GM12878 (cell line): Measurements from ENCODE around the gene RARG. TPM values are rescaled to one million over a fixed set of nuclear protein-coding genes. Genes with fewer than 3 reads are reported as not detected.
A peak's percentile ranks its signal among the peaks of the same experiment; 100 is the strongest.

Experiments used
- ATAC-seq: fragments of 200-7000 bp; cut with Tn5 transposase; 3 replicates; pipeline ENCODE4 v1.9.1; 2020; ENCODE audit warnings: mild to moderate bottlenecking, moderate library complexity
- BruUV-seq: library from RNA; stranded (reverse); fragments of 400-500 nt; replicated peaks from 2 replicates; lab custom pipeline; 2021; lab: Mats Ljungman, UMichigan
- CTCF ChIA-PET: fragments of 300-600 bp; sonication (Branson Sonifier 250); formaldehyde crosslinking; extraction: SDS; loops from one replicate; lab custom pipeline; 2021; ENCODE audit warnings: inconsistent platforms; lab: Yijun Ruan, JAX
- POLR2A ChIA-PET: fragments of 350-600 bp; formaldehyde crosslinking; extraction: SDS; loops from one replicate; lab custom pipeline; 2021; ENCODE audit warnings: inconsistent platforms; lab: Charles Lee
- RAD21 ChIA-PET: fragments of 300-600 bp; sonication (Branson Sonifier 250); formaldehyde crosslinking; loops from one replicate; lab custom pipeline; 2023; ENCODE audit warnings: antibody characterized with exemption; ENCODE audit not compliant: unreplicated experiment; lab: Charles Lee
- SMC1A ChIA-PET: fragments of 300-600 bp; sonication (Branson Sonifier 250); formaldehyde crosslinking; loops from one replicate; lab custom pipeline; 2023; ENCODE audit not compliant: unreplicated experiment, uncharacterized antibody; lab: Charles Lee
- DNase-seq: peaks from one replicate; pipeline ENCODE4 v3.0.0-alpha.2; 2011; ENCODE audit warnings: low read depth, low spot score
- FAIRE-seq: peaks from 3 replicates; lab custom pipeline; 2011; peaks lifted over from hg19 to GRCh38; lab: Jason Lieb, UNC
- H2AFZ ChIP-seq: 2 replicates; pipeline ENCODE4 v1.6.0; 2011; ENCODE audit warnings: low read depth, low read length, control low read depth; ENCODE audit not compliant: control insufficient read depth
- H3K27ac ChIP-seq: 2 replicates; pipeline ENCODE4 v1.5.1; 2011; ENCODE audit warnings: control low read depth; ENCODE audit not compliant: control insufficient read depth, insufficient read depth
- H3K27me3 ChIP-seq, 2 experiments: replicated peaks in 1 of 2; 2 replicates each; pipeline versions ENCODE4 v1.6.0 to v1.6.1; 2011; ENCODE audit warnings: low read length in 1 of 2; ENCODE audit not compliant: control insufficient read depth in 2 of 2, insufficient read depth in 2 of 2
- H3K36me3 ChIP-seq, 2 experiments: 2 replicates each; pipeline ENCODE4 v1.5.1; 2011; ENCODE audit warnings: low read length in 1 of 2; ENCODE audit not compliant: control insufficient read depth in 2 of 2, insufficient read depth in 2 of 2
- H3K4me1 ChIP-seq: 2 replicates; pipeline ENCODE4 v1.6.1; 2011; ENCODE audit warnings: mild to moderate bottlenecking, low read length, moderate library complexity, mixed read lengths; ENCODE audit not compliant: control insufficient read depth, insufficient read depth
- H3K4me2 ChIP-seq: 2 replicates; pipeline ENCODE4 v1.6.0; 2011; ENCODE audit warnings: control low read depth; ENCODE audit not compliant: control insufficient read depth, insufficient read depth
- H3K4me3 ChIP-seq: fragments of 200-600 bp; sonication (generic); 2 replicates; pipeline ENCODE4 v1.5.1; 2016
- H3K79me2 ChIP-seq: 2 replicates; pipeline ENCODE4 v1.6.0; 2011; ENCODE audit warnings: low read length; ENCODE audit not compliant: control insufficient read depth, insufficient read depth
- H3K9ac ChIP-seq: 2 replicates; pipeline ENCODE4 v1.8.0; 2011; ENCODE audit warnings: low read length, control low read depth, mixed read lengths; ENCODE audit not compliant: control insufficient read depth, insufficient read depth
- H3K9me3 ChIP-seq: replicated peaks from 3 replicates; pipeline ENCODE4 v1.5.1; 2011; ENCODE audit warnings: mild to moderate bottlenecking, low read length; ENCODE audit not compliant: control insufficient read depth, insufficient read depth
- H4K20me1 ChIP-seq: 2 replicates; pipeline ENCODE4 v1.6.0; 2011; ENCODE audit not compliant: control insufficient read depth, insufficient read depth
- CREB1 ChIP-seq: IDR thresholded peaks from 2 replicates; pipeline ENCODE4 v1.6.1; 2012; ENCODE audit warnings: low read depth, mild to moderate bottlenecking, inconsistent platforms
- ESRRA ChIP-seq: IDR thresholded peaks from 2 replicates; pipeline ENCODE4 v1.6.1; 2012; ENCODE audit warnings: mild to moderate bottlenecking, low read length, improper control_type of control experiment
- HCFC1 ChIP-seq: fragments of 150-350 bp; IDR thresholded peaks from 2 replicates; pipeline ENCODE4 v1.6.1; 2014; ENCODE audit warnings: low read length
- HDGF ChIP-seq: fragments of 450-650 bp; IDR thresholded peaks from 2 replicates; pipeline ENCODE4 v1.6.1; 2016; ENCODE audit warnings: antibody characterized with exemption
- IKZF2 ChIP-seq, 2 experiments: fragments of 450-650 bp; IDR thresholded peaks; 2 replicates each; pipeline ENCODE4 v1.6.1; 2017; ENCODE audit warnings: mild to moderate bottlenecking in 2 of 2, moderate library complexity in 2 of 2
- MEF2B ChIP-seq: fragments of 450-650 bp; IDR thresholded peaks from 2 replicates; pipeline ENCODE4 v1.6.1; 2018; ENCODE audit warnings: mild to moderate bottlenecking, moderate library complexity; ENCODE audit not compliant: partially characterized antibody, poor library complexity, severe bottlenecking
- MLLT1 ChIP-seq: fragments of 450-650 bp; IDR thresholded peaks from 2 replicates; pipeline ENCODE4 v1.6.1; 2016; ENCODE audit warnings: mild to moderate bottlenecking
- MYB ChIP-seq: fragments of 150-350 bp; IDR thresholded peaks from 2 replicates; pipeline ENCODE4 v1.6.1; 2014; ENCODE audit warnings: mild to moderate bottlenecking, low read depth, low read length, borderline replicate concordance
- NBN ChIP-seq: fragments of 450-650 bp; IDR thresholded peaks from 2 replicates; pipeline ENCODE4 v1.6.1; 2016
- NR2F1 ChIP-seq: fragments of 450-650 bp; conservative IDR thresholded peaks from 2 replicates; pipeline ENCODE4 v1.6.1; 2017; ENCODE audit warnings: mild to moderate bottlenecking
- POLR2AphosphoS5 ChIP-seq: IDR thresholded peaks from 2 replicates; pipeline ENCODE4 v1.6.1; 2011; ENCODE audit warnings: mild to moderate bottlenecking, low read length, inconsistent platforms
- SIX5 ChIP-seq: IDR thresholded peaks from 2 replicates; pipeline ENCODE4 v1.6.1; 2011; ENCODE audit warnings: mild to moderate bottlenecking, low read depth, low read length, moderate library complexity; ENCODE audit not compliant: severe bottlenecking
- SUPT20H ChIP-seq: IDR thresholded peaks from 2 replicates; pipeline ENCODE4 v1.6.1; 2011; ENCODE audit warnings: low read depth, mild to moderate bottlenecking, low read length, moderate library complexity, borderline replicate concordance; ENCODE audit not compliant: control insufficient read depth
- ZNF207 ChIP-seq: fragments of 450-650 bp; IDR thresholded peaks from 2 replicates; pipeline ENCODE4 v1.6.1; 2014; ENCODE audit warnings: antibody characterized with exemption, mild to moderate bottlenecking, borderline replicate concordance
- WGBS: methylation state at CpG from one replicate; pipeline ENCODE4 v1.1.6; 2016; ENCODE audit warnings: low lambda C conversion rate; ENCODE audit not compliant: insufficient replicate concordance, insufficient coverage; ENCODE audit errors: missing lambda C conversion rate; 5-methylcytosine and 5-hydroxymethylcytosine counted together
- in situ Hi-C: fragments of 300-500 bp; cut with MboI; formaldehyde crosslinking; loops from 9 replicates; pipeline ENCODE4 v1.14.3; 2018; ENCODE audit warnings: mixed read lengths
- intact Hi-C: fragments of 100-400 bp; cut with micrococcal nuclease; formaldehyde crosslinking; loops from one replicate; pipeline ENCODE4 v1.14.2; 2022; ENCODE audit not compliant: unreplicated experiment
- polyA plus RNA-seq, 11 experiments: library from polyadenylated mRNA; depleted of rRNA in 4 of 11; unstranded in 6 of 11; stranded (reverse) in 5 of 11; fragments of >200 nt; fragmentation: Nextera tagmentation in 4 of 11; fragmentation: Illumina TruSeq in 1 of 11; extraction: Ambion mirVana in 4 of 11; extraction: Trizol in 1 of 11; gene quantifications; 1 replicate in 1 of 11; 2 replicates in 10 of 11; pipeline versions ENCODE4 v1.2.1 to v1.2.3, GENCODE V29; 2011 to 2016; ENCODE audit warnings: inconsistent platforms in 2 of 11, missing spikeins in 2 of 11, low read depth in 1 of 11
- total RNA-seq, 4 experiments: library from RNA; depleted of rRNA in 3 of 4; stranded (reverse); fragments of >200 nt in 3 of 4; fragmentation: Illumina TruSeq in 1 of 4; extraction: Trizol in 1 of 4; gene quantifications; 2 replicates each; pipeline versions ENCODE4 v1.2.1 to v1.2.3, GENCODE V29; 2013 to 2021
- TF ChIP-seq, protein P1 (sequence below): IDR thresholded peaks from 2 replicates; pipeline ENCODE4 v1.6.1; 2012; ENCODE audit warnings: improper control_type of control experiment, low read depth, low read length; ENCODE audit not compliant: insufficient replicate concordance

RARG gene
- total and polyA plus RNA-seq, 10 of the 15 experiments (the other 5 are each of a cell fraction or from before 2014, with no cell fraction given) = 0.27 to 8.1 (median 4.1) TPM

- ATAC-seq (peak; percentile 31), FAIRE-seq (peak; percentile 27), DNase-seq (no peak)
- intact Hi-C loops = no loop called here
- H3K4me1 ChIP-seq = peaks cover 22% of the 10 kb centered on the region
- POLR2A ChIA-PET = interaction anchor here (0.9 to 4.4 kb wide), 9 partner anchors 11 to 213 kb away, joined by 3 to 28 read pairs (median 4); partner anchors contain the start of genes EIF4B, ESPL1, ITGB7 and PFDN5
- 4% methylated on average over 27 of the region's 27 CpGs for WGBS
- H2AFZ ChIP-seq = peak overlapping the region; percentile 67
- SMC1A ChIA-PET = interaction anchor here (0.7 to 16.4 kb wide), 17 partner anchors 11 to 122 kb away, joined by 3 to 155 read pairs (median 4); partner anchors contain the start of genes ESPL1, ITGB7 and PFDN5
- peaks cover 4% of the 10 kb centered on the region; the same call in 1 of the 2 replicates for H3K79me2 ChIP-seq
- peaks cover 0 to 2% of the 10 kb centered on the region in 2 experiments; a peak in 1 of 4 replicates for H3K36me3 ChIP-seq
- in situ Hi-C loops = no loop called here
- no peaks in the 10 kb centered on the region for H3K27me3 ChIP-seq
- no peaks in the 10 kb centered on the region for H3K9me3 ChIP-seq
- H3K4me3 ChIP-seq = peak overlapping the region; percentile 86
- H3K9ac ChIP-seq = peak overlapping the region; percentile 52
- CTCF ChIA-PET = interaction anchor here (0.8 to 15.7 kb wide), 13 partner anchors 10 to 289 kb away, joined by 3 to 315 read pairs (median 9); partner anchors contain the start of genes AAAS, CSAD, ESPL1 and PFDN5
- TSS peak; percentile 71 for BruUV-seq
- peak overlapping the region; percentile 49 for H3K27ac ChIP-seq
- peak overlapping the region; percentile 86 for H3K4me2 ChIP-seq
- H4K20me1 ChIP-seq = no peaks in the 10 kb centered on the region
- RAD21 ChIA-PET = interaction anchor here (0.6 to 11.1 kb wide), 14 partner anchors 10 to 199 kb away, joined by 3 to 146 read pairs (median 4); partner anchors contain the start of genes AAAS, CSAD, ESPL1 and ITGB7
- TF ChIP-seq POLR2AphosphoS5 (0 out of 2 replicates have a peak, but pooled peaks have one; percentile 33), MYB (no peak), SIX5 (no peak), SUPT20H (no peak), CREB1 (peak; percentile 42; the same call in 1 of the 2 replicates), NR2F1 (peak; percentile 58), HCFC1 (no peak), ESRRA (no peak), MEF2B (peak; percentile 50), NBN (peak; percentile 84; the same call in 1 of the 2 replicates), IKZF2 (IDR thresholded peaks at IDR 0.05) (peak; percentile 93 to 94), HDGF (peak; percentile 57; the same call in 1 of the 2 replicates), MLLT1 (peak; percentile 75; the same call in 1 of the 2 replicates), ZNF207 (0 out of 2 replicates have a peak, but pooled peaks have one; percentile 9)
- TF ChIP-seq, protein P1, sequence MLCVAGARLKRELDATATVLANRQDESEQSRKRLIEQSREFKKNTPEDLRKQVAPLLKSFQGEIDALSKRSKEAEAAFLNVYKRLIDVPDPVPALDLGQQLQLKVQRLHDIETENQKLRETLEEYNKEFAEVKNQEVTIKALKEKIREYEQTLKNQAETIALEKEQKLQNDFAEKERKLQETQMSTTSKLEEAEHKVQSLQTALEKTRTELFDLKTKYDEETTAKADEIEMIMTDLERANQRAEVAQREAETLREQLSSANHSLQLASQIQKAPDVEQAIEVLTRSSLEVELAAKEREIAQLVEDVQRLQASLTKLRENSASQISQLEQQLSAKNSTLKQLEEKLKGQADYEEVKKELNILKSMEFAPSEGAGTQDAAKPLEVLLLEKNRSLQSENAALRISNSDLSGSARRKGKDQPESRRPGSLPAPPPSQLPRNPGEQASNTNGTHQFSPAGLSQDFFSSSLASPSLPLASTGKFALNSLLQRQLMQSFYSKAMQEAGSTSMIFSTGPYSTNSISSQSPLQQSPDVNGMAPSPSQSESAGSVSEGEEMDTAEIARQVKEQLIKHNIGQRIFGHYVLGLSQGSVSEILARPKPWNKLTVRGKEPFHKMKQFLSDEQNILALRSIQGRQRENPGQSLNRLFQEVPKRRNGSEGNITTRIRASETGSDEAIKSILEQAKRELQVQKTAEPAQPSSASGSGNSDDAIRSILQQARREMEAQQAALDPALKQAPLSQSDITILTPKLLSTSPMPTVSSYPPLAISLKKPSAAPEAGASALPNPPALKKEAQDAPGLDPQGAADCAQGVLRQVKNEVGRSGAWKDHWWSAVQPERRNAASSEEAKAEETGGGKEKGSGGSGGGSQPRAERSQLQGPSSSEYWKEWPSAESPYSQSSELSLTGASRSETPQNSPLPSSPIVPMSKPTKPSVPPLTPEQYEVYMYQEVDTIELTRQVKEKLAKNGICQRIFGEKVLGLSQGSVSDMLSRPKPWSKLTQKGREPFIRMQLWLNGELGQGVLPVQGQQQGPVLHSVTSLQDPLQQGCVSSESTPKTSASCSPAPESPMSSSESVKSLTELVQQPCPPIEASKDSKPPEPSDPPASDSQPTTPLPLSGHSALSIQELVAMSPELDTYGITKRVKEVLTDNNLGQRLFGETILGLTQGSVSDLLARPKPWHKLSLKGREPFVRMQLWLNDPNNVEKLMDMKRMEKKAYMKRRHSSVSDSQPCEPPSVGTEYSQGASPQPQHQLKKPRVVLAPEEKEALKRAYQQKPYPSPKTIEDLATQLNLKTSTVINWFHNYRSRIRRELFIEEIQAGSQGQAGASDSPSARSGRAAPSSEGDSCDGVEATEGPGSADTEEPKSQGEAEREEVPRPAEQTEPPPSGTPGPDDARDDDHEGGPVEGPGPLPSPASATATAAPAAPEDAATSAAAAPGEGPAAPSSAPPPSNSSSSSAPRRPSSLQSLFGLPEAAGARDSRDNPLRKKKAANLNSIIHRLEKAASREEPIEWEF = no peak
Observed at GRCh38 chr12:53219292-53219955, 12.6 kb downstream of the RARG start.
